GM12878 (cell line): ENCODE measurements around the gene SLC12A3.

Source experiments
- ASH2L ChIP-seq: fragments of 300-600, 200-600 bp; sonication (generic); IDR thresholded peaks from 2 replicates; pipeline ENCODE4 v1.6.1; 2017; ENCODE audit warnings: low read depth, mild to moderate bottlenecking, borderline replicate concordance
- CTCF ChIP-seq, 3 experiments: IDR thresholded peaks in 2 of 3; conservative IDR thresholded peaks in 1 of 3; 2 replicates each; pipeline ENCODE4 v1.5.1; 2011; ENCODE audit warnings: low read depth in 3 of 3, low read length in 3 of 3, mild to moderate bottlenecking in 3 of 3, control low read depth in 2 of 3, moderate library complexity in 2 of 3, inconsistent platforms in 1 of 3, mixed read lengths in 1 of 3; ENCODE audit not compliant: control insufficient read depth in 2 of 3, insufficient read depth in 1 of 3; ENCODE audit errors: extremely low read depth in 1 of 3
- EP300 ChIP-seq, 2 experiments: fragments of 150-350 bp in 1 of 2; IDR thresholded peaks; 2 replicates each; pipeline ENCODE4 v1.6.1; 2011 to 2012; ENCODE audit warnings: low read depth in 2 of 2, low read length in 2 of 2, borderline replicate concordance in 1 of 2, improper control_type of control experiment in 1 of 2, inconsistent platforms in 1 of 2; ENCODE audit not compliant: control insufficient read depth in 1 of 2
- HDAC2 ChIP-seq: fragments of 200-600 bp; sonication (generic); IDR thresholded peaks from 2 replicates; pipeline ENCODE4 v1.6.1; 2017
- NFIC ChIP-seq: IDR thresholded peaks from 2 replicates; pipeline ENCODE4 v1.6.1; 2012; ENCODE audit warnings: low read depth, mild to moderate bottlenecking, inconsistent platforms, low read length, moderate library complexity
- NFYB ChIP-seq: IDR thresholded peaks from 2 replicates; pipeline ENCODE4 v1.6.1; 2011; ENCODE audit warnings: low read depth, mild to moderate bottlenecking, low read length, improper control_type of control experiment, moderate library complexity; ENCODE audit not compliant: insufficient read depth
- NRF1 ChIP-seq: conservative IDR thresholded peaks from 2 replicates; pipeline ENCODE4 v1.6.1; 2011; ENCODE audit warnings: mild to moderate bottlenecking, low read depth, low read length, improper control_type of control experiment
- RFX5 ChIP-seq: IDR thresholded peaks from 2 replicates; pipeline ENCODE4 v1.6.1; 2011; ENCODE audit warnings: low read depth, low read length, improper control_type of control experiment
- TARDBP ChIP-seq: IDR thresholded peaks from 2 replicates; pipeline ENCODE4 v1.6.1; 2016; ENCODE audit warnings: borderline replicate concordance
- YBX1 ChIP-seq: fragments of 450-650 bp; IDR thresholded peaks from 2 replicates; pipeline ENCODE4 v1.6.1; 2016; ENCODE audit warnings: antibody characterized with exemption
- ZNF384 ChIP-seq: IDR thresholded peaks from 2 replicates; pipeline ENCODE4 v1.6.1; 2012; ENCODE audit warnings: low read depth, mild to moderate bottlenecking, low read length, improper control_type of control experiment, borderline replicate concordance

GRCh38 chr16:56886296-56886695 lies 21.3 kb downstream of the SLC12A3 start:
- TF ChIP-seq ASH2L (no peak), EP300 (IDR thresholded peaks at IDR 0.05; ENCODE audit: borderline replicate concordance in 1 of 2, control insufficient read depth in 1 of 2, low read depth in 2 of 2, low read length in 2 of 2) (no peak), NFIC (no peak), ZNF384 (no peak), YBX1 (no peak), NRF1 (no peak), NFYB (no peak), CTCF (IDR thresholded peaks at IDR 0.05 in 2 of 3, conservative IDR thresholded peaks at IDR 0.05 in 1 of 3; ENCODE audit: control insufficient read depth in 2 of 3, extremely low read depth in 1 of 3, insufficient read depth in 1 of 3, low read depth in 3 of 3, low read length in 3 of 3) (no peak), TARDBP (no peak), RFX5 (no peak), HDAC2 (no peak)
